ENCODE data around the gene NCLN. TPM values are rescaled to one million over a fixed set of nuclear protein-coding genes. Genes with fewer than 3 reads are reported as not detected.
A peak's percentile ranks its signal among the peaks of the same experiment; 100 is the strongest.

The NCLN gene
- total and polyA plus RNA-seq, 9 of the 15 experiments (the other 6 are each of a cell fraction or from before 2014, with no cell fraction given), result 3.8 to 126 (median 39.6) TPM

GRCh38 chr19:3154447-3154846, 31.3 kb upstream of the NCLN start (continued):
- TF ChIP-seq PKNOX1 (IDR thresholded peaks at IDR 0.05) (peak; percentile 45; the same call in 1 of the 2 replicates), ASH1L (IDR thresholded peaks at IDR 0.05; ENCODE audit: borderline replicate concordance, low read depth, partially characterized antibody) (peak; percentile 27), EGR1 (conservative IDR thresholded peaks at IDR 0.05) (peak; percentile 75), KDM1A (IDR thresholded peaks at IDR 0.05) (peak; percentile 18 to 26; a peak in 2 of 4 replicates), PHF20 (IDR thresholded peaks at IDR 0.05; ENCODE audit: partially characterized antibody) (peak; percentile 22), YBX1 (IDR thresholded peaks at IDR 0.05) (0 out of 2 replicates have a peak, but pooled peaks have one; percentile 73), LARP7 (IDR thresholded peaks at IDR 0.05) (peak; percentile 93; the same call in 1 of the 2 replicates), MLLT1 (IDR thresholded peaks at IDR 0.05) (0 out of 4 replicates have a peak, but pooled peaks have one; percentile 18 to 26), EHMT2 (IDR thresholded peaks at IDR 0.05) (peak; percentile 90), NCOA4 (IDR thresholded peaks at IDR 0.05; ENCODE audit: partially characterized antibody) (peak; percentile 55)
